GM23248 (cell line): ENCODE measurements around the gene CLIC6. TPM values are rescaled to one million over a fixed set of nuclear protein-coding genes. Genes with fewer than 3 reads are reported as not detected.
A peak's percentile ranks its signal among the peaks of the same experiment; 100 is the strongest.

ENCODE experiments used
- DNase-seq: peaks from one replicate; pipeline ENCODE4 v3.0.0-alpha.2; 2015
- H2AFZ ChIP-seq: fragments of 200-600 bp; sonication (generic); 2 replicates; pipeline ENCODE4 v1.6.1; 2016; ENCODE audit warnings: antibody characterized with exemption
- H3F3A ChIP-seq: fragments of 200-600 bp; sonication (generic); 2 replicates; pipeline ENCODE4 v1.6.1; 2016; ENCODE audit warnings: mild to moderate bottlenecking, antibody characterized with exemption, mixed run types; ENCODE audit not compliant: insufficient read depth
- H3K27ac ChIP-seq: fragments of 200-600 bp; sonication (generic); 2 replicates; pipeline ENCODE4 v1.5.1; 2016; ENCODE audit warnings: mild to moderate bottlenecking
- H3K27me3 ChIP-seq: fragments of 200-600 bp; sonication (generic); replicated peaks from 2 replicates; pipeline ENCODE4 v1.6.1; 2016; ENCODE audit warnings: mild to moderate bottlenecking; ENCODE audit not compliant: insufficient read depth
- H3K36me3 ChIP-seq: fragments of 200-600 bp; sonication (generic); 2 replicates; pipeline ENCODE4 v1.6.1; 2016; ENCODE audit warnings: low read depth, mild to moderate bottlenecking
- H3K4me1 ChIP-seq: fragments of 200-600 bp; sonication (generic); 2 replicates; pipeline ENCODE4 v1.6.1; 2016; ENCODE audit warnings: mild to moderate bottlenecking; ENCODE audit not compliant: insufficient read depth
- H3K4me2 ChIP-seq: fragments of 200-600 bp; sonication (generic); one replicate; pipeline ENCODE4 v1.6.1; 2016; ENCODE audit warnings: mild to moderate bottlenecking; ENCODE audit not compliant: unreplicated experiment
- H3K4me3 ChIP-seq: fragments of 200-600 bp; sonication (generic); 2 replicates; pipeline ENCODE4 v1.5.1; 2016; ENCODE audit warnings: mild to moderate bottlenecking
- H3K79me2 ChIP-seq: fragments of 200-600 bp; sonication (generic); 2 replicates; pipeline ENCODE4 v1.6.1; 2016; ENCODE audit warnings: mild to moderate bottlenecking; ENCODE audit not compliant: insufficient read depth
- H3K9ac ChIP-seq: fragments of 200-600 bp; sonication (generic); 2 replicates; pipeline ENCODE4 v1.6.1; 2016; ENCODE audit warnings: mild to moderate bottlenecking
- H3K9me2 ChIP-seq: fragments of 200-600 bp; sonication (generic); 2 replicates; pipeline ENCODE4 v1.6.1; 2016; ENCODE audit warnings: mixed run types, mild to moderate bottlenecking, moderate library complexity; ENCODE audit not compliant: insufficient read depth
- H3K9me3 ChIP-seq: fragments of 200-600 bp; sonication (generic); one replicate; pipeline ENCODE4 v1.6.1; 2017; ENCODE audit warnings: low read depth
- H4K20me1 ChIP-seq: fragments of 200-600 bp; sonication (generic); 2 replicates; pipeline ENCODE4 v1.6.0; 2016; ENCODE audit not compliant: insufficient read depth
- EZH2 ChIP-seq: fragments of 200-600 bp; sonication (generic); IDR thresholded peaks from 2 replicates; pipeline ENCODE4 v1.6.1; 2018; ENCODE audit warnings: antibody characterized with exemption, mild to moderate bottlenecking; ENCODE audit not compliant: insufficient read depth, poor library complexity, severe bottlenecking
- EZH2phosphoT487 ChIP-seq: fragments of 200-600 bp; sonication (generic); IDR thresholded peaks from 2 replicates; pipeline ENCODE4 v1.6.1; 2018; ENCODE audit warnings: antibody characterized with exemption, moderate library complexity, mild to moderate bottlenecking, low read depth; ENCODE audit not compliant: insufficient read depth
- WGBS, 2 experiments: methylation state at CpG; one replicate each; pipeline ENCODE4 v1.1.6; 2015 to 2017; ENCODE audit warnings: low lambda C conversion rate in 2 of 2, low coverage in 1 of 2; ENCODE audit errors: missing lambda C conversion rate in 2 of 2; 5-methylcytosine and 5-hydroxymethylcytosine counted together
- in situ Hi-C: fragments of 300-500 bp; cut with MboI; formaldehyde crosslinking; loops from 2 replicates; pipeline ENCODE4 v1.15.0; 2020
- polyA plus RNA-seq: library from polyadenylated mRNA; unstranded; fragments of >200 nt; fragmentation: Nextera tagmentation; extraction: Ambion mirVana; gene quantifications from 2 replicates; pipeline ENCODE4 v1.2.1, GENCODE V29; 2016
- total RNA-seq: library from RNA; depleted of rRNA; stranded (reverse); fragments of >200 nt; shearing (Covaris generic); gene quantifications from 2 replicates; pipeline ENCODE4 v1.2.3, GENCODE V29; 2014

The CLIC6 gene
- total and polyA plus RNA-seq, 2 experiments from 2014 or later = 0.08 TPM; not detected in 1

DNA sequence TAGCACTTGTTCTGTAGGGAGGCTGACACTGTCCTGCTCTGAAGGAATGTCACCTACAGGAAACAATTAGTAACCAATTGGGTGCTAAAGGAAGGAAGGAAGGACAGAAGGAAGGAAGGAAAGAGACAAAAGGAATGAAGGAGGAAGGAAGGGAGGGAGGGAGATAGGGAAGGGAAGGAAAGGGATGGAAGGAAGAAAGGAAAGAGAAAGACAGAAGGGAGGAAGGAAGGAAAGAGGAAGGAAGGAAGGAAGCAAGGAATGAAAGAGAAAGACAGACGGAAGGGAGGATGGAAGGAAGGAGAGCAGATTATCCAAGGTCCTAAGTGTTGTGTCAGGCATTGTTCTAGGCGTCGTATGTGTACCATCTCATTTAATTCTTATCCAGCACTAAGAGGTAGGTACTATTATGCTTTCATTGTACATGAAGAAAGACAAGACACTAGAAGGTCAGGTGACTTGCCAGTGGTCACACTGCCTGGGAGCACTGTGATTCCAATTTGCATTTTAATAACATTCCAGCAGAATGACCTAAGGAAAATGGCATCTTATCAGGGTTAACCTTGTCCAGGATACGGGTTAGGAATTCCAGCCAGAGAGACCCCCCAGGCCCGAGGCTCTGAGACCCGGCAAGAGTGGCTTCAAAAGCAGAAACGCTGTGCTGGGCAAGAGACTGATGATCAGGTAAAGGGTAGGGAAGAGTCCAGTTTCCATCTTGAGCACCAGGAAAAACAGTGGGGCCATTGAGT is 29.6 kb downstream of the CLIC6 start:
- Histone ChIP-seq H3K9me3 (no peaks in the 10 kb centered on the region), H3K4me3 (no peak overlapping the region), H3K9ac (no peak overlapping the region), H3K9me2 (no peaks in the 10 kb centered on the region), H3K27me3 (no peaks in the 10 kb centered on the region), H3K79me2 (0 out of 2 replicates have a peak, but pooled peaks cover 3% of the 10 kb centered on the region), H2AFZ (no peak overlapping the region), H3K4me1 (peaks cover 21% of the 10 kb centered on the region), H3F3A (peaks cover 15% of the 10 kb centered on the region), H3K27ac (no peak overlapping the region), H3K4me2 (no peak overlapping the region), H4K20me1 (no peaks in the 10 kb centered on the region), H3K36me3 (no peaks in the 10 kb centered on the region)
- TF ChIP-seq EZH2phosphoT487 (no peak), EZH2 (no peak)
- WGBS, 2 experiments = 91 to 93% methylated on average over 7 of the region's 7 CpGs
- in situ Hi-C loops = no loop called here
- DNase-seq = no peak

DNA sequence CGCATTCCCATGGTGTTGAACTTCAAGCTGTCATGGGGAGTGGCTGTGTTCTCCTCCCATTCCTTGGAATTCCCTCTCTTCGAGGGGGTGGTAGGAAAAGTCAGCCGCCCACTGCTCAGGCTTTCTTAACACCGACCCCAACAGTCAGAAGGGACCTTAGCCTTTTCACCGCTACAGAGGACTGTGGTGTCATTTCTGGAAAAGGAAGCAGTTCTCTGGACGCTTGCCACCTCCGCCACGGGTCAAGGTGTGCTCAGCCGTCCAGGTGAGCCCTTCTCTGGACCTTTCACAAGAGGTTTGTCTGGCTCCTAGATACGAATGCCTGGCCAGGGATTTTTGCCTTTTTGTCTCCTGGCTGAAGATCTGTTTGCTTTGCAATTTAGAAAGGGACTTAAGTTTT is 31.8 kb downstream of the CLIC6 start:
- H4K20me1 ChIP-seq = no peaks in the 10 kb centered on the region
- TF ChIP-seq EZH2 = no peak
- TF ChIP-seq EZH2phosphoT487 = no peak
- in situ Hi-C loops = no loop called here
- no peaks in the 10 kb centered on the region for H3K36me3 ChIP-seq
- no peak overlapping the region for H3K9ac ChIP-seq
- 94 to 98% methylated on average over 10 of the region's 10 CpGs for WGBS, 2 experiments
- no peak for DNase-seq
- no peaks in the 10 kb centered on the region for H3K9me3 ChIP-seq
- H2AFZ ChIP-seq = no peak overlapping the region
- no peak overlapping the region for H3K4me2 ChIP-seq
- H3K9me2 ChIP-seq = no peaks in the 10 kb centered on the region
- no peaks in the 10 kb centered on the region for H3K27me3 ChIP-seq
- no peak overlapping the region for H3K27ac ChIP-seq
- H3K4me1 ChIP-seq = peaks cover 39% of the 10 kb centered on the region
- H3K79me2 ChIP-seq = no peaks in the 10 kb centered on the region
- H3K4me3 ChIP-seq = no peak overlapping the region
- H3F3A ChIP-seq = peaks cover 33% of the 10 kb centered on the region

- in situ Hi-C loops = no loop called here
- Histone ChIP-seq H3K27me3 (no peaks in the 10 kb centered on the region), H3K9ac (peak overlapping the region; percentile 87), H3F3A (peaks cover 33% of the 10 kb centered on the region), H3K9me3 (no peaks in the 10 kb centered on the region), H3K9me2 (no peaks in the 10 kb centered on the region), H3K36me3 (no peaks in the 10 kb centered on the region), H3K4me2 (peak overlapping the region; percentile 78), H3K4me3 (peak overlapping the region; percentile 50), H3K4me1 (peaks cover 39% of the 10 kb centered on the region), H3K79me2 (no peaks in the 10 kb centered on the region), H2AFZ (peak overlapping the region; percentile 61), H3K27ac (peak overlapping the region; percentile 98), H4K20me1 (no peaks in the 10 kb centered on the region)
- DNase-seq = peak; percentile 92
- TF ChIP-seq EZH2 = no peak
- no peak for TF ChIP-seq EZH2phosphoT487
- WGBS, 2 experiments = 1 to 2% methylated on average over 8 of the region's 8 CpGs
Observed at GRCh38 chr21:34701726-34702125, 32.9 kb downstream of the CLIC6 start.

DNA sequence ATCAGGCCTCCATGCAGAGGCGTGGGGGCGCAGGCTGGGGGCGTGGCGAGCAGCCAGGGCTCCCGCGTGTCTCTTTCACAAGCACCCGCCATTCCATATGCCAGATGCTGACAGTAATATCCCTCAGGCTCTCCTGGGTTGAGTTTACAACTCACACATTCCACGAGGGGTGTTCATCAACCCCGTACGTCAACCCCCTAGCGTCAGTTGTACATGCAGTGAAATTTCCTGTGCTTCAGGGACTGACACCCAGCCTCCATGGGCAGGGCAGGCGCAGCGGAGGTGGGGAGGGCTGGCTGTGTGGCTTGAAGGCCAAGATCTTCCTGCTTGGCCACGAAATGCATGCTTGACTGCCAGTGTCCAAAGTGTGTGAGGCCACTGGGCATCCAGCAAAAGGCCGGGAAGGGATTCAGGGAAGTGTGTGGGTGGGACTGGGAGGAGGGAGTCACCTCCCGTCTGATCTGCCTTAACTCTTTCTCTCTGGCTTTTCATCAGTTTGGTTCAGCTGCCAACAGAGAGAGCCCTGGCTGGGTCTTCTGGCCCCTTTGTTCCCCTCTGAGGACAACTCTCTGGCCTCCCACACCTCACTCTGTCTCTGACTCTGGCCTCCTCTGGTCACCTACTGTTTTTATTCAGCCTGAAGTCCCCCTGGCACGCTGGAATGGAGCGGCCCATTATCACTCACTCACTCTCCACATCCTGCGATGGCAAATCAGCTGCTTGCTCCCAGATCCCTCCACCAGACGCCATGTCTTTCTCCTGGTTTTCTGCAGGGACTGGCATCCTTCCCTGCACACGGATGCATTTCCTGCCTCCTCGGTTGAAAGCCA is 33.8 kb downstream of the CLIC6 start:
- Histone ChIP-seq H3K4me1 (peaks cover 39% of the 10 kb centered on the region), H3K4me3 (peak overlapping the region; percentile 50), H3K36me3 (no peaks in the 10 kb centered on the region), H4K20me1 (no peaks in the 10 kb centered on the region), H3K9ac (peak overlapping the region; percentile 87), H2AFZ (peak overlapping the region; percentile 76), H3K4me2 (peak overlapping the region; percentile 78), H3K9me3 (no peaks in the 10 kb centered on the region), H3K79me2 (no peaks in the 10 kb centered on the region), H3K27ac (peak overlapping the region; percentile 98), H3K9me2 (no peaks in the 10 kb centered on the region), H3F3A (peaks cover 33% of the 10 kb centered on the region), H3K27me3 (no peaks in the 10 kb centered on the region)
- in situ Hi-C loops = no loop called here
- WGBS, 2 experiments = 6 to 7% methylated on average over 22 of the region's 22 CpGs
- TF ChIP-seq EZH2 = no peak
- TF ChIP-seq EZH2phosphoT487 = no peak
- DNase-seq = peak; percentile 99
